OCI-LY7 (cell line): Measurements from ENCODE around the gene TIMD4.

Experiments
- EZH2phosphoT487 ChIP-seq: fragments of 200-600 bp; sonication (generic); IDR thresholded peaks from 2 replicates; pipeline ENCODE4 v1.6.1; 2018; ENCODE audit warnings: low read depth, borderline replicate concordance, mild to moderate bottlenecking, mixed run types, antibody characterized with exemption, low read length, moderate library complexity, mixed read lengths
- TF ChIP-seq, protein P1 (sequence below): fragments of 200-600 bp; sonication (generic); conservative IDR thresholded peaks from 2 replicates; pipeline ENCODE4 v1.5.1; 2014; ENCODE audit warnings: mild to moderate bottlenecking, antibody characterized with exemption, low read length, moderate library complexity, mixed read lengths

DNA sequence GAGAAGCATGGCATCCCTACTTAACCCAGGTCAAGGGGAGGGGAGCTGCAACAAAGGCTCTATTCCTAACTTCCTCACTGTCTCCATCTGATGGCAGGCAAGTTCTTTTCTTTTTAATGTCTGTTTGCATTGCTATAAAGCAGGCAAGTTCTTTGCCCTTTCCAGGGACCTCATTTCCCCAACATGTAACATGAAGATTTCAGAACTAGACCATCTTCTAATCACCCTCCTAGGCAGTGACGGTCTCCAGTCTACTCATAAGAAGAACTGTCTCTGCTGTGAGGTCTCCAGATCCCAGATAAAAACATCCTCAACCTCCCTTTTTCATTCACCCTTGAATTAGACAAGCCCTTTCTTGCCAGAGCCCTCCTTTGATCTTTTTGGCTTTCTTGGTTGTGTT lies 70.8 kb downstream of the TIMD4 start:
- TF ChIP-seq, protein P1, sequence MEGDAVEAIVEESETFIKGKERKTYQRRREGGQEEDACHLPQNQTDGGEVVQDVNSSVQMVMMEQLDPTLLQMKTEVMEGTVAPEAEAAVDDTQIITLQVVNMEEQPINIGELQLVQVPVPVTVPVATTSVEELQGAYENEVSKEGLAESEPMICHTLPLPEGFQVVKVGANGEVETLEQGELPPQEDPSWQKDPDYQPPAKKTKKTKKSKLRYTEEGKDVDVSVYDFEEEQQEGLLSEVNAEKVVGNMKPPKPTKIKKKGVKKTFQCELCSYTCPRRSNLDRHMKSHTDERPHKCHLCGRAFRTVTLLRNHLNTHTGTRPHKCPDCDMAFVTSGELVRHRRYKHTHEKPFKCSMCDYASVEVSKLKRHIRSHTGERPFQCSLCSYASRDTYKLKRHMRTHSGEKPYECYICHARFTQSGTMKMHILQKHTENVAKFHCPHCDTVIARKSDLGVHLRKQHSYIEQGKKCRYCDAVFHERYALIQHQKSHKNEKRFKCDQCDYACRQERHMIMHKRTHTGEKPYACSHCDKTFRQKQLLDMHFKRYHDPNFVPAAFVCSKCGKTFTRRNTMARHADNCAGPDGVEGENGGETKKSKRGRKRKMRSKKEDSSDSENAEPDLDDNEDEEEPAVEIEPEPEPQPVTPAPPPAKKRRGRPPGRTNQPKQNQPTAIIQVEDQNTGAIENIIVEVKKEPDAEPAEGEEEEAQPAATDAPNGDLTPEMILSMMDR: peak; percentile 75
- TF ChIP-seq EZH2phosphoT487: no peak
